NCI-H510A (cell line): Measurements from ENCODE around the gene NCOA1.
"Not testable (repeated sequence)": the region's sequence is repeated elsewhere in the genome, so short reads cannot be mapped to it uniquely, and the experiment has no call there.

Experiments
- DNase-seq: peaks from one replicate; lab custom pipeline; 2025; lab: John Stamatoyannopoulos, UW

Gene NCOA1

DNA sequence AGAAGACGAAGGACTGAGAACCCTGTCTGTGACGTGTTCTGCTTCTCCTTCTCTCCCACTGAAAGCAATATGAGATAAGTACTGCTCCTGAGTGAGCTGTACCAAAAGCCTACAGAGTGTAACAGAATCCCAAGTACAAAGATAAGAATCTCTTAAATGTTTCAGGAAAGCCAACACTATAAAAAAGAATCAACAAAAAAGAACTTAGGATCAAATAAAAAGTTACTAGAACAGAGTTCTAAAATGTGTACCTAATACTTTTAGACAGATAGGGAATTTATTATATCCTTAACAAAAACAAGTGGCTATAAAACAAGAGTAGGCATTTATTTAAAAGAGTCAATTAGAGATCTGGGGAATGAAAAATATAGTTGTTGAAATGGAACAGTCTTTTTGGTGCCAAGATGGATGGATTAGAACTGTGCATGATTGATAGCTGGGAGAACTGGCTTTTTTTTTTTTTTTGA is 49.0 kb downstream of the NCOA1 start:
- no peak for DNase-seq

DNA sequence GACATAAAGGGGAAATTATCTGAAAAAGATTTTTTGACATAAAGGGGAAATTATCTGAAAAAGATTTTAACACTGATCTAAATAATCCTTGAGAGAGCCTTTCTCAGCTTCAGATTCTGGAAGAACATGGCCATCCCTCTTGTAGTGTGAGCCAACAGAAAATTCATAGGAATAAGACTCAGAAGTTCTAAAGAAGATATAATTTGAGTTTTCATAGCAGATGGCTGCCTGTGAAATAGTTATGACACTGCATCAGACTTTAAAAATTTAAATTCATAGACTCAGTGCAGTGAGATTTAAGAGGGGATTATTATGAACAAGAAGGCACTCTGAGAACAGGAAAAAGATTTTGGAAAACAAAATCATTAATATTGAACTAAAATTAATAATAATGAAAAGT is 50.6 kb downstream of the NCOA1 start:
- DNase-seq: no peak

DNA sequence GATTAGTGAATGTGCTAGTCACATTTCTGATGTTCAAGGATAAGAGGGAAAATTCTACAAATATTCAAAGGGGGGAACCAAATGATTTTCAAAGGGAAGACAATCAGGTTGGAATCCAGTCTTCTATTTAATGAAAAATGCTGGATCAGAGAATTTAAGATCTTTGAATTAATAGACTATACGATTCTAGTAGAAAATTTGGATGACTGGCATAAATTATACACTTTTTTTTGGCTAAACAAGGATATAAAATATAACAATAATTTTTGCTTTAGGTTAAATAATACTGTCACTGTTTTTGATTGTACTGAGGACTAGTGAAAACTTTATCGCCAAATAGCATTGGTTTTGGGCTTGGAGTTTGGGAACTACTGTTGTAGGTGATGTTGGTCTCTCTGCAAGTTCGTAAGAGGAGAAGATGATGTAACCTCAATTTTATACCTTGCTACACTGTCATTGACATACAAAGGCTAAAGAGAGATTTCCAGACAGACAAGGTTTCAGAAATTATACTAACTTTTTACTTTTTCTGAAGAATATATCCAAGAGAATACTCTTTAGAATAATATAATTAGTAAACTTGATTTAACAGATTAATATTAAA is 51.3 kb downstream of the NCOA1 start:
- no peak for DNase-seq

DNA sequence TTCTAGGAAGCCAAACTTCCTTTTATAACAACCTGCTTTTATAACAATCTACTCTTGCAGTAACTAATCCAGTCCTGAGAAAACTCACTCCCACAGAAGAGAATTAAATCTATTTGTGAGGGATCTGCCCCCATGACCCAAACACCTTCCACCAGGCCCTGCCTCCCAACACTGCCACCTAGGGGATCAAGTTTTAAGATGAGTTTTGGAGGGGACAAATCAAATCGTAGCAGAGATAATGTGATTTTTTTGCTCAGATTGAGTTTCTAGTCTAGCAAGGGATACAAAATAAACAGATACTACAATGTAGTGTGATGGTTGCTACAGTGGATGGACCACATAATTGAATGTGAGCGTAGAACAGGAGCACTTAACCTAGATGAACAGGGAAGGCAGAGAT is 52.2 kb downstream of the NCOA1 start:
- no peak for DNase-seq

DNA sequence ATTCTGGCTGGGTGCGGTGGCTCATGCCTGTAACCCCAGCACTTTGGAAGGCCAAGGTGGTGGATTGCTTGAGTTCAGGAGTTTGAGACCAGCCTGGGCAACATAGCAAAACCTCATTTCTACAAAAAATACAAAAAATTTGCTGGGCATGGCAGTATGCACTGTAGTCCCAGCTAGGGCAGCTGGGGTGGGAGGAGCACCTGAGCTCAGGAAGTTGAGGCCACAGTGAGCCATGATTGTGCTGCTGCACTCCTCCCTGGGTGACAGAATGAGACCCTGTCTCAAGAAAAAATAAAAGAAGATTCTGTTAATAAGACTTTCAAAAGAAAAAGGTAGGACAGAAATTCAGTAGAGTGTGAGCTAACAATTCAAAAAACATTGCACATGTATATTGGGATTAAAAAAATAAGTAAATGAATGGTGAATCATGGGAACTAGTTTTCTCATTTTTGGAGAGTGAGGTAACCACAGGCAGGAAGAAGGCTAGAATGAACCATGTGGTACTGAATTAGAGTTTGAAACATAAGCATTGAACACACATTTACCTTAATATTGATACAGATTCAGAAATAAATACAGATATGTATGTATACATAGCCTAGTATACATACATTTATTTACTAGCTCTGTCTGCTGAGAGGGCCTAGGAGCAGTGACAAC is 53.5 kb downstream of the NCOA1 start:
- DNase-seq: no peak

DNA sequence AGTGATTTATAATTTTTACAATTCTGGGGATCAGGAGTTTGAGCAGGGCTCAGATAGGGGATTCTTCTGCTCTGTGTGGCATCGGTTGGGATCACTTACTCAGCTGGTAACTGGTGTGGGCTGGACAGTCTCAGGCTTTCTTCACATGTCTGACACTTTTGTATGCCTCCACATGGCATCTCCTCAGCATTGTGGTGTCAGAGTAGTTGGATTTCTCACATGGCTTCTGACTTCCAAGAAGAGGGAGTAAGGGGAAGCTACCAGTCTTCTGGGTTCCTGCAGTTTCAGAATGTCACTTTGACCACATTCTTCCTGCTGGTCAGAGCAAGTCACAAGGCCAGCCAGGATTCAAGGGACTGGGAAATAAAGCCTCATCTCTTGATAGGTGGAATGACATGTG is 55.6 kb downstream of the NCOA1 start:
- no peak for DNase-seq

DNA sequence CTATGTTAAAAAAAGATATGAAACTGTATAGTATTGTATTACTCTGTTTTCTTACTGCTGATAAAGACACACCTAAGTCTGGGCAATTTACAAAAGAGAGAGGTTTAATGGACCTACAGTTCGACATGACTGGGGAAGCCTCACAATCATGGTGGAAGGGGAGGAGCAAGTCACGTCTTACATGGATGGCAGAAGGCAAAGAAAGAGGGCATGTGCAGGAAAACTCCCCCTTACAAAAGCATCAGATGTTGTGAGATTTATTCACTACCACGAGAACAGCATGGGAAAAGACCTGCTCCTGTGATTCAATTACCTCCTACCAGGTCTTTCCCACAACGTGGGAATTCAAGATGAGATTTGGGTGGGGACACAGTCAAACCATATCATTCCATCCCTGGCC is 57.0 kb downstream of the NCOA1 start:
- DNase-seq: no peak

DNA sequence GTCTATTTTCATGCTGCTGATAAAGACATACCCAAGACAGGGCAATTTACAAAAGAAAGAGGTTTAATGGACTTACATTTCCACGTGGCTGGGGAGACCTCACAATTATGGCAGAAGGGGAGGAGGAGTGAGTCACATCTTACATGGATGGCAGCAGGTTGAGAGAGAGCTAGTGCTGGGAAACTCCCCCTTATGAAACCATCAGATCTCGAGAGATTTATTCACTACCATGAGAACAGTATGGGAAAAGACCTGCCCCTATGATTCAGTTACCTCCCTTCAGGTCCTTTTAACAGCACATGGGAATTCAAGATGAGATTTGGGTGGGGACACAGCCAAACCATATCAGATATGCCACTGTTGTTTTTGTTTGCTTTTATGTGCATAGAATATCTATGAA is 59.2 kb downstream of the NCOA1 start:
- DNase-seq: not testable (repeated sequence)

DNA sequence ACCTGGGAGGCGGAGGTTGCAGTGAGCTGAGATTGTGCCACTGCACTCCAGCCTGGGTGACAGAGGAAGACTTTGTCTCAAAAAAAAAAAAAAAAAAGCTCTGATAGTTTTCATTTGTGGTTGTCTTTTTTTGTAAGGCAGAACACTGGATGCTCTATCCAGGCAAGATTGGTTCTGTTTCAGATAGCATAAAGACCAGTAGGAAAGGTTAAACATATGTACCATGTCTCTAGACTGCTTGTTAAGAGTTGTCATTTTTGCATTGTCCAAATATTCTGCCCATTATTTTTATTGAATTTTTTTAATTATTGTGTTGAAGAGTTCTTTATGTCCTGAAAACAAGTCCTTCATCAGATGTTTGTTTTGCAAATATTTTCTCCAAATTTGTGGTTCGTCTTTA is 60.0 kb downstream of the NCOA1 start:
- no peak for DNase-seq

DNA sequence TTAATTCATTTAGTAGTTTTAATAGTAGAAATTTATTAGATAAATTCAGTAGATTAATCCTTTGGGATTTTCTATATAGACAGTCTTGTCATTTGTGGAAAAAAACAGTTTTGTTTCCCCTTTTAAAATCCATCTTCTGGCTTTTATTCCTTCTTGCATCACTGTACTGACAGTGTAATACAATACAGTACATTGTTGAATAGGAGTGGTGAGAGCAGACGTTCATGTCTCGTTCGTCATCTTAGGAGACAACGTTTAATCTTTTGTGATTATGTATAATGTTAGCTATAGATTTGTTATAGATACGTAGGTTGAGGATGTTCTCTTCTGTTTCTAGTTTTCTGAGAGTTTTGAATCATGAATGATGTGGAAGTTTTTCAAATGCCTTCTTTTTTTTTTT is 61.8 kb downstream of the NCOA1 start:
- DNase-seq: no peak

DNA sequence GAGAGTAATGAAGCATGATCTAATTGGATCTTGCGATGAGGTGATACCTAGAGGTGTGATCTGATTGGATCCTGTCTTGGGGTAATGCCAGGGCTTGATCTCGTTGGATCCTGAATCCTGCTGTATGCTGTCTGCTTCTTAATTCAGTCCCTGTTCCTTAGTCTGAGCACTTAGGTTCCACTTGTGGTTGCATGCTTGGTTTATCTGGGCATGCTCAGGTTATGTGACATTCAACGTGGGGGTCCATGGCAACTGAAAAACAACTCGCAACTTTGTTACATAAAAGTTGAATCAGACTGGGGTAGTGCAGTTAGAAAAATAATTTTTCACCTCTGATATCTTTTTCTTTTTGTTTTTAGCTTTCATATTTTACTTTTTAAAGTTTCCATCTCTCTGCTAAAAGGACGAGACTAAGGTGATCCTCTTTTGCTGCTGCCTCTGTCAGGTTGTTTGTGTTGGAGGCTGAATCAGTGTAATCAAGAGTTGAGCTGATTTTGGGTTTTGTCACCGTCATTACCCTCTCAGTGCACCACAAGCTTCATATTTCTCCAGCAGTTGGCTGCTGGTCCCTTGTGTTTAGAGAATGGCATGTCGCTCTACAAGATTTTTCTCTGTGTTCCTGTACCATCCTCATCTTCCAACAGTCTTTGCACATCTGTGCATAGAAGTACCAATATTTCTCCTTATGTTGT is 67.9 kb downstream of the NCOA1 start:
- no peak for DNase-seq

DNA sequence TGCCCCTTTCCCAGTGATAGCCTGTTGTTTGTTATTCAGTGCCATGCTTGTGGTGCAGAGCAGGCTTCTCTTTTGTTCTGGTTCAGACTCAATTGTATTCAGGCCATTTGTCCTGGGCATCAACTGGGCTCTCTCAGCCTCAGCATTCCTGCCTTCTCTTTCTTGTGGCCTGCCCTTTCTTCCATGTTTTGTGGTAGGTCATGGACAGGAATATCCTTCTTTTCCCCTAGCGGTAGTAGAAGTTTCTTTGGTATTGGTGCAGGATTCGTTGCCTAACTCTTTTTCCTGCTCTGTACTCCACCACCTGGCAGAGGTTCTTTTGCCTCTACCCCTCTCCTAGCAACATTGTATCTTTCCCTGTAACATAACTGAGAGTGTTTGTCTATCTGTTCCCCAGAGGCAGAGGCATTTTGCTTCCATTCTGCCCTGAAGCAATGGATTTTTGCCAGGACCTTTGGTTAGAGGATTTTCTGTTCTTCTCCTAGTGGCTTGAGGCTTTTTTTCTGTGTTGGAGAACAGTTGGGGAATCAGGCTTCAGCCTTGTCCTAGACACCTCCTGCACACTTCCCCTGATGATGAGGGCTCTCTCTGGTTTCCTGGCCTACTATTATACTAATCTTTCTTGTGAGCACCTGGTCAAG is 68.5 kb downstream of the NCOA1 start:
- DNase-seq: no peak

DNA sequence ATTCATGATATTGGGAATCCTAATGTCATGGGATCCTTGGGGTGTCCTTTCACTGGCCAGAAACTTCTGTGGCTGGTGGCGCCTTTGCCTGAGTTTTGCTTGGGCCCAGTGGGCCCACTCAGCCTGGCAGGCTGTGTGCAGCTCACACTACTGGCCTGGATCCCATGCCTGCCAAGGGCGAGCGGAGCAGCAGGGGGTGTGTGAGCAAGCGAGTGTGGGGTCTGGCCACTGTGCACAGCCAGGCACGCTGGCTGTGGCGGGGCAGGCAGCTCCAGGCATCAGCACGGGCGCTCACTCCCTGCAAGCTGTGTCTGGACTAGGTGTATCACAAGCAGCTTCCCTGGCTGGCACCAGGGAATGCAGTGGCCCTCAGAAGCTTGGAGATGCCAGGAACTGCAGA is 74.5 kb downstream of the NCOA1 start:
- no peak for DNase-seq

DNA sequence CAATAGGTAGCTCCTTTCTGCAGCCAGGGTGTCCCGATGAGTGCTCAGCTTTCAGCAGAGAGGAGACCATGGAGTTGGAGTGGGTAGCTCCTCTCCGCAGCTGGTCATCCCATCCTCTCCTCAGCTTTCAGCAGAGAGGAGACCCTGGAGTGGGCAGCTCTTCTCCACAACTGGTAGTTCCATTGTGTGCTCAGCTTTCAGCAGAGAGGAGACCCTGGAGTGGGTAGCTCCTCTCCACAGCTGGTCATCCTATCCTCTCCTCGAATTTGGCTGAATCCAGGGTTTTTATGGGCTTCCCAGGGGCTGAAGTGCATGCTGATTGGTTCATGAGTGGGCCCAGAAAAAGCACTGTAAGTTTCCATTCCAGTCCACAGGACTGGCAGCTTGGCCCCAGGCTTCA is 75.2 kb downstream of the NCOA1 start:
- no peak for DNase-seq

DNA sequence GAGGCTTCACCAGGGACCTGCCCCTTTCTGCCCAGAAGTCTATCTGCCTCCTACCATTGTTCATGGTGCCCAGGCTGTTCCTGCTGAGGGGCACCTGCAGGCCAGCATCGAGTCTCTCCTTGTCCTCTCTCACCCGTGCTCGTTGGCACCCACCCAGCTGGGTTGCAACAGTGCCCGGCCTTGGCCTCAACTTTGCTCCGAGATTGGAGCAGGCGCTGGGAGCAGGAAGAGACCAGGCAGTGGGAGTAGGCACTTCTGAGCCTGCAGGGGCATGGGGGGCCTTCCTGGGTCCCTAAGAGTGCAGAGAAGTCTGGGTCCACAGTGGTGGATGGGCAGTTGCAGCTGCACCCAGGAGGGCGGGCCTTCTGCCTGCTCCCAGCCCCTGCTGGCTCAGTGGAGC is 75.6 kb downstream of the NCOA1 start:
- no peak for DNase-seq

DNA sequence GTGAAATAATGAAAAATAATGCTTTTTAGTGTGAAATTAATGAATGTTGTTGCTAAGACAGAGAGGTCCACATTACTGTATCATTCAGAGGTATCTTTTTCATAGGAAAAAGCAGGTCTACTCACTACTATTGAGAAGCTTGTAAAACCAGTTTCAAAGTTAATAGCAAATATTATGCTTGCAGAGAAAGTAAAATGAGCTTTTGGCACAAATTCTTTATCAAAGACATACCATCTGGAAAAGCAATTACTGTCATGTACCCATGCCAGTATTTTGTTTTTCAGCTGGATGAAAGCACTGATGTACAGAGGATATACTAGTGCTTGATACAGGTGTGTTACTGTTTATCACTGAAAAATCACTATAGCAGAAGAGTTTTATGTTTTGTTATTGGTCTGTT is 77.5 kb downstream of the NCOA1 start:
- DNase-seq: no peak

DNA sequence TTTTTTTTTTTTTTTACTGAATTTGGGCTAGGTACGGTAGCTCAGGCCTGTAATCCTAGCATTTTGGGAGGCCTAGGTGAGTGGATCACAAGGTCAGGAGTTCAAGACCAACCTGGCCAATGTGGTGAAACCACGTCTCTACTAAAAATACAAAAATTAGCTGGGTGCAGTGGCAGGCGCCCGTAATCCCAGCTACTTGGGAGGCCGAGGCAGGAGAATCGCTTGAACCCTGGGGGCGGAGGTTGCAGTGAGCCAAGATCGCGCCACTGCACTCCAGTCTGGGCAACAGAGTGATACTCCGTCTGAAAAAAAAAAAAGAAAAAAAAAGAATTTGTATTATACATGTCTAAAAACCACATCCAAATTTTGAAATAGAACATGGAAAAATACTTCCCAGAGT is 78.5 kb downstream of the NCOA1 start:
- DNase-seq: not testable (repeated sequence)

DNA sequence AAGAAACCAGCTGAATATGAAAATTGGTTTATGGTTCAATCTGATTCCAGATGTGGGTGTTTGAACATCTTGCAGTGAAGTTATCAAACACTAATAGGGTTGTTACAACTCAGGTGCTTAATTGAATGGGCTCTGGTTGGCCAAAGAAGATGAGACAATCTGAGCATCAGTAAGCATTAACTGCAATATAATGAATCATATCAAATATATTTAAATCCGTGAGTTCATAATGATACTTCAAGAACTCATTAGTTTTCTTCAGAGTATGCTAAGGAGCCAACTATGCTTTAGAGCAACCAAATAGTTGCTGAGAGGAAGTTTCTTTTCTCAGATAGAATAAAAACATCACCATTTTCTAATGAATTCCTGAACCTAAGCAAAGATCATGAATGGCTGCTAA is 79.2 kb downstream of the NCOA1 start:
- DNase-seq: no peak

DNA sequence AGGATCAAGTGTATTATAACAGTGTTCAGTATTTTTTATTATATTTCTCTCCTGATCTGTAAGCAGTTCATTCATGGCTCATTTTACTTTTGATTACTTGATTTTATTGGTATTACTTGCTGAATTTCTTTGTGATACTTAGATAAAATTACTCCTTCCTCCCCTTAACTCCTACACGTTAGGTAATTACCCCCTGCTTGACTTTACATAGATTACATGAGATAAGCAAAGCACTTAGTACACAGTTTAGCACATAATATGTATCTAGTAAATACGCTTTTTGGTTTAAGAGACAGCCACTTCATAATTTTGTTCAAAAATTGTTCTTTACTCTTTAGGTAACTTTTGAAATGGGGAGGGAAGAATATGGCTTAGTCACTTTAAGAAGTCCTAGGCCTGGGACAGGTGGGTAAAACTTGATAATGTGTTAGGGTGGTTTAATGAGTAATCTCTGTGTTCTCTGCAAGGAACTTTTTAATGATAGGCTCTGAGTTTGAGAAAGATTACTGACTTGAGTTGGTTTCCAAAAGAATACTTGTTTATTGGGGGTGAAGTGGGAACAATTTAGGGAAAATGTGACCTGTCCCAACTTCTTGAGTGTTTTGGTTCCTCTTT is 80.9 kb downstream of the NCOA1 start:
- no peak for DNase-seq

DNA sequence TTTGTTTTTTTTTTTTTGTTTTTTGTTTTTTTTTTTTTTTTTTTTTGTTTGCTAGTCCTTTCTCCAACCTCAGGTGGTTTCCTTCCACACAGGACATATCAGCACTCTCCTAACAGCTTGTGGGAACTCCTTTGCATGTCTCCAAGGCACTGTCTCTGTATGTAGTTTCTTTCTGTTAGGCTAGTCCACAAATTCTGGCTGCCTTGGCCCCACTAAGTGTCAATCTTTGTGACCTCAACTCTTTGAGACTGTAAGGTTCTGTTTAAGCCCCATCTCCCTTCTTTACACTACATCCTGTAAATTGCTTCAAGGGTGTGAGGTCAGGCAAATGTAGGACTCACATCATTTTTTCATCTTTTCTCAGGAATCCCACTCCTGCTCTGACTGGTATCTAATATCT is 85.1 kb downstream of the NCOA1 start:
- DNase-seq: no peak

DNA sequence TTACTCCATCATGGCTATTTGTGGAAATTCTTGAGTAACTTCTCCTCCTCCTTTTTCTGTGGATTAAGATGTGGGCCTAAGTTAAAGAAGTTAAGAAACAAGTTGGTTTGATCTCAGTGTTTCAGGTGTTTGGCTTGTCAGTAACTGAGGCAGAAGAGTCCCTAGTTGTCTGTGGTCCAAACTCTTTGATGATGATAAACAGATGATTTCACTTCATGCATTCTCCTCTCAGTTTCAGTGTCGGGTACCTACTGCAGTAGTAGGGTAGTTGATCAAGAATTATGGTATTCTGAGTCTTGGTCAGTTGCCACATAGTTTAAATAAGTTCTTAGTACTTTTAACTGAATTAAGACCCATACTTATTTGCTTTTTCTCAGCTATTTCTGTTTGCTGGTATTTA is 85.6 kb downstream of the NCOA1 start:
- DNase-seq: no peak

DNA sequence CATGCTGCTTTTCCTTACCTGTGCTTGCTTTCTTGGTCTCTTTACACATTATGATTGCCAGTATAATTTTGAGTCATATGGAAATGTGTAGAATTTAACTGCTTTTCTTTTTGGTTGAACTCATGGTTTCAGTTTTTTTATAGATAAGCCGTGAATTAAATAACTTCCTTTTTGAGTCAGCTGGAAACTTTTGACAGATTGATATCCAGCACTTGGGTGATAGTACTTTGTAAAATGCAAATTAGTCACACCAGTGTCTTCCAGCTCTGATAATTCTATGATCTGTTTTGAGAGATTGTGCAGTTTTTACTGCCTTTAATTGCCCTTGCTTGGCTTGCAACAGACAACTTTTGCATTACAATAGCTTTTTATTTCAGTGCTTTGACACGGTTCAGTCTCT is 86.4 kb downstream of the NCOA1 start:
- DNase-seq: no peak
